ENCODE data around the gene PLIN1. TPM values are rescaled to one million over a fixed set of nuclear protein-coding genes. Genes with fewer than 3 reads are reported as not detected.

PLIN1 gene
- total and polyA plus RNA-seq, 2 donors (not counting 1 experiment from before 2014, with no cell fraction given) = 0.02 to 0.50 TPM

- DNase-seq (ENCODE audit: low read depth in 2 of 2) = no peak
- Histone ChIP-seq H3K4me3 (replicated peaks in 1 of 4; ENCODE audit: control extremely low read depth in 1 of 4, insufficient read depth in 1 of 4, low read depth in 3 of 4, low read length in 4 of 4) (no peak overlapping the region), H4K20me1 (ENCODE audit: control insufficient read depth, extremely low read depth, insufficient read depth, low read length) (no peaks in the 10 kb centered on the region), H2AFZ (ENCODE audit: low read length) (no peak overlapping the region), H3K27me3 (ENCODE audit: control insufficient read depth, insufficient read depth, low read length) (no peaks in the 10 kb centered on the region), H3K4me2 (ENCODE audit: extremely low read depth, insufficient read depth, low read length) (no peak overlapping the region), H3K27ac (ENCODE audit: insufficient read depth, low read length) (no peak overlapping the region), H3K36me3 (ENCODE audit: control insufficient read depth, insufficient read depth, low read length) (peaks cover 5% of the 10 kb centered on the region), H3K9ac (ENCODE audit: insufficient read depth, low read length) (no peak overlapping the region), H3K9me3 (ENCODE audit: control insufficient read depth, insufficient read depth, low read depth, low read length) (no peaks in the 10 kb centered on the region), H3K79me2 (ENCODE audit: control insufficient read depth, insufficient read depth, low read length) (peaks cover 4% of the 10 kb centered on the region), H3K4me1 (ENCODE audit: control insufficient read depth, extremely low read depth, insufficient read depth, low read length) (no peaks in the 10 kb centered on the region)
- TF ChIP-seq CTCF (conservative IDR thresholded peaks at IDR 0.05 in 1 of 2, IDR thresholded peaks at IDR 0.05 in 1 of 2; ENCODE audit: low read depth in 1 of 2, low read length in 2 of 2) = no peak
- no peak for TF ChIP-seq EZH2 (IDR thresholded peaks at IDR 0.05; ENCODE audit: low read length, missing control alignments)
These were observed 30.0 kb downstream of the PLIN1 start for GRCh38 chr15:89649013-89649625.

GRCh38 chr15:89648106-89649012, 30.8 kb downstream of the PLIN1 start:
- Histone ChIP-seq H2AFZ (ENCODE audit: low read length) (no peak overlapping the region), H3K79me2 (ENCODE audit: control insufficient read depth, insufficient read depth, low read length) (peaks cover 3% of the 10 kb centered on the region), H3K9me3 (ENCODE audit: control insufficient read depth, insufficient read depth, low read depth, low read length) (no peaks in the 10 kb centered on the region), H3K4me3 (replicated peaks in 1 of 4; ENCODE audit: control extremely low read depth in 1 of 4, insufficient read depth in 1 of 4, low read depth in 3 of 4, low read length in 4 of 4) (no peak overlapping the region), H3K4me1 (ENCODE audit: control insufficient read depth, extremely low read depth, insufficient read depth, low read length) (no peaks in the 10 kb centered on the region), H3K36me3 (ENCODE audit: control insufficient read depth, insufficient read depth, low read length) (peaks cover 5% of the 10 kb centered on the region), H3K4me2 (ENCODE audit: extremely low read depth, insufficient read depth, low read length) (no peak overlapping the region), H3K9ac (ENCODE audit: insufficient read depth, low read length) (no peak overlapping the region), H3K27ac (ENCODE audit: insufficient read depth, low read length) (no peak overlapping the region), H3K27me3 (ENCODE audit: control insufficient read depth, insufficient read depth, low read length) (no peaks in the 10 kb centered on the region), H4K20me1 (ENCODE audit: control insufficient read depth, extremely low read depth, insufficient read depth, low read length) (no peaks in the 10 kb centered on the region)
- DNase-seq (ENCODE audit: low read depth in 2 of 2) = no peak
- TF ChIP-seq CTCF (conservative IDR thresholded peaks at IDR 0.05 in 1 of 2, IDR thresholded peaks at IDR 0.05 in 1 of 2; ENCODE audit: low read depth in 1 of 2, low read length in 2 of 2) (no peak), EZH2 (IDR thresholded peaks at IDR 0.05; ENCODE audit: low read length, missing control alignments) (no peak)

GRCh38 chr15:89647191-89647851, 31.8 kb downstream of the PLIN1 start:
- peak; percentile 28 to 53 for DNase-seq (ENCODE audit: low read depth in 2 of 2)
- no peaks in the 10 kb centered on the region for H3K9me3 ChIP-seq (ENCODE audit: control insufficient read depth, insufficient read depth, low read depth, low read length)

More at GRCh38 chr15:89647191-89647851, 31.8 kb downstream of the PLIN1 start:
- H3K9ac ChIP-seq (ENCODE audit: insufficient read depth, low read length) = no peak overlapping the region
- peak; percentile 77 to 94 for TF ChIP-seq CTCF (conservative IDR thresholded peaks at IDR 0.05 in 1 of 2, IDR thresholded peaks at IDR 0.05 in 1 of 2; ENCODE audit: low read depth in 1 of 2, low read length in 2 of 2)
- no peak for TF ChIP-seq EZH2 (IDR thresholded peaks at IDR 0.05; ENCODE audit: low read length, missing control alignments)
- no peak overlapping the region for H3K4me2 ChIP-seq (ENCODE audit: extremely low read depth, insufficient read depth, low read length)
- H3K4me1 ChIP-seq (ENCODE audit: control insufficient read depth, extremely low read depth, insufficient read depth, low read length) = no peaks in the 10 kb centered on the region
- H3K27me3 ChIP-seq (ENCODE audit: control insufficient read depth, insufficient read depth, low read length) = no peaks in the 10 kb centered on the region
- no peak overlapping the region for H3K4me3 ChIP-seq (replicated peaks in 1 of 4; ENCODE audit: control extremely low read depth in 1 of 4, insufficient read depth in 1 of 4, low read depth in 3 of 4, low read length in 4 of 4)
- H4K20me1 ChIP-seq (ENCODE audit: control insufficient read depth, extremely low read depth, insufficient read depth, low read length) = no peaks in the 10 kb centered on the region
- H3K36me3 ChIP-seq (ENCODE audit: control insufficient read depth, insufficient read depth, low read length) = peaks cover 3% of the 10 kb centered on the region
- no peak overlapping the region for H2AFZ ChIP-seq (ENCODE audit: low read length)
- H3K27ac ChIP-seq (ENCODE audit: insufficient read depth, low read length) = no peak overlapping the region
- no peaks in the 10 kb centered on the region for H3K79me2 ChIP-seq (ENCODE audit: control insufficient read depth, insufficient read depth, low read length)
